Measurements from ENCODE around the gene PNLIPRP2.

GRCh38 chr10:116625845-116626244 is 5.1 kb downstream of the PNLIPRP2 start:
- no peak for TF ChIP-seq EZH2 (IDR thresholded peaks at IDR 0.05; ENCODE audit: borderline replicate concordance)
- no peak for TF ChIP-seq CTCF (IDR thresholded peaks at IDR 0.05; ENCODE audit: poor library complexity)
